OCI-LY7 (cell line): ENCODE results near the gene FAM174C. TPM values are rescaled to one million over a fixed set of nuclear protein-coding genes. Genes with fewer than 3 reads are reported as not detected.

ENCODE experiments used
- BruUV-seq: library from RNA; stranded (reverse); fragments of 400-500 nt; replicated peaks from 2 replicates; lab custom pipeline; 2021; lab: Mats Ljungman, UMichigan
- CTCF ChIA-PET: fragments of 300-600 bp; sonication (Branson Sonifier 250); formaldehyde crosslinking; loops from one replicate; lab custom pipeline; 2022; ENCODE audit warnings: antibody characterized with exemption; ENCODE audit not compliant: unreplicated experiment; lab: Charles Lee
- POLR2A ChIA-PET: fragments of 300-600 bp; sonication (Branson Sonifier 250); formaldehyde crosslinking; loops from one replicate; lab custom pipeline; 2022; ENCODE audit warnings: antibody characterized with exemption; lab: Charles Lee
- DNase-seq: peaks from one replicate; pipeline ENCODE4 v3.0.0-alpha.2; 2015; ENCODE audit warnings: low spot score
- H2AFZ ChIP-seq: fragments of 200-600 bp; sonication (generic), shearing (Covaris generic); 2 replicates; pipeline ENCODE4 v1.6.1; 2014; ENCODE audit warnings: mild to moderate bottlenecking, antibody characterized with exemption, low read length, moderate library complexity
- H3K27ac ChIP-seq: fragments of 200-600 bp; sonication (generic); 2 replicates; pipeline ENCODE4 v1.5.1; 2014; ENCODE audit warnings: mixed run types, low read depth, mild to moderate bottlenecking, moderate library complexity, low read length, inconsistent platforms; ENCODE audit not compliant: poor library complexity, severe bottlenecking
- H3K36me3 ChIP-seq: fragments of 200-600 bp; sonication (generic); 2 replicates; pipeline ENCODE4 v1.6.1; 2014; ENCODE audit warnings: mild to moderate bottlenecking, antibody characterized with exemption, low read length, moderate library complexity, mixed read lengths; ENCODE audit not compliant: insufficient read depth
- H3K4me1 ChIP-seq: fragments of 200-600 bp; sonication (generic); 2 replicates; pipeline ENCODE4 v1.5.1; 2014; ENCODE audit warnings: mild to moderate bottlenecking, low read length; ENCODE audit not compliant: insufficient read depth, poor library complexity, severe bottlenecking
- H3K4me2 ChIP-seq: fragments of 200-600 bp; sonication (generic); 2 replicates; pipeline ENCODE4 v1.6.1; 2014; ENCODE audit warnings: mild to moderate bottlenecking, low read length
- H3K4me3 ChIP-seq: fragments of 200-600 bp; sonication (generic); 2 replicates; pipeline ENCODE4 v1.5.1; 2014; ENCODE audit warnings: mild to moderate bottlenecking, low read depth, low read length; ENCODE audit not compliant: poor library complexity, severe bottlenecking
- H3K79me2 ChIP-seq: fragments of 200-600 bp; sonication (generic); 2 replicates; pipeline ENCODE4 v1.6.1; 2016; ENCODE audit warnings: low read depth, mild to moderate bottlenecking, low read length, moderate library complexity, mixed read lengths; ENCODE audit not compliant: insufficient read depth
- H3K9me2 ChIP-seq: fragments of 200-600 bp; sonication (generic); 2 replicates; pipeline ENCODE4 v1.6.1; 2016; ENCODE audit warnings: mild to moderate bottlenecking, low read length, mixed read lengths; ENCODE audit not compliant: insufficient read depth
- H3K9me3 ChIP-seq: fragments of 200-600 bp; sonication (generic); 2 replicates; pipeline ENCODE4 v1.6.1; 2014; ENCODE audit warnings: mild to moderate bottlenecking, mixed run types, low read length, mixed read lengths
- H4K20me1 ChIP-seq: fragments of 200-600 bp; sonication (generic); 2 replicates; pipeline ENCODE4 v1.6.1; 2014; ENCODE audit warnings: mild to moderate bottlenecking, antibody characterized with exemption, low read length, moderate library complexity, mixed read lengths; ENCODE audit not compliant: insufficient read depth
- CTCF ChIP-seq: fragments of 200-600 bp; sonication (generic); conservative IDR thresholded peaks from 2 replicates; pipeline ENCODE4 v1.5.1; 2014; ENCODE audit warnings: mild to moderate bottlenecking, antibody characterized with exemption, low read length, moderate library complexity, mixed read lengths
- EZH2phosphoT487 ChIP-seq: fragments of 200-600 bp; sonication (generic); IDR thresholded peaks from 2 replicates; pipeline ENCODE4 v1.6.1; 2018; ENCODE audit warnings: low read depth, borderline replicate concordance, mild to moderate bottlenecking, mixed run types, antibody characterized with exemption, low read length, moderate library complexity, mixed read lengths
- intact Hi-C: fragments of 100-400 bp; cut with micrococcal nuclease; formaldehyde crosslinking; loops from one replicate; pipeline ENCODE4 v1.10.0; 2022; ENCODE audit not compliant: unreplicated experiment
- total RNA-seq, 2 experiments: library from RNA; depleted of rRNA in 1 of 2; stranded (reverse); fragments of >200 nt in 1 of 2; shearing (Covaris generic) in 1 of 2; gene quantifications; 2 replicates each; pipeline ENCODE4 v1.2.3, GENCODE V29; 2014 to 2022

The FAM174C gene
- total RNA-seq, 2 experiments from 2014 or later, result 53.2 to 81.5 TPM

DNA sequence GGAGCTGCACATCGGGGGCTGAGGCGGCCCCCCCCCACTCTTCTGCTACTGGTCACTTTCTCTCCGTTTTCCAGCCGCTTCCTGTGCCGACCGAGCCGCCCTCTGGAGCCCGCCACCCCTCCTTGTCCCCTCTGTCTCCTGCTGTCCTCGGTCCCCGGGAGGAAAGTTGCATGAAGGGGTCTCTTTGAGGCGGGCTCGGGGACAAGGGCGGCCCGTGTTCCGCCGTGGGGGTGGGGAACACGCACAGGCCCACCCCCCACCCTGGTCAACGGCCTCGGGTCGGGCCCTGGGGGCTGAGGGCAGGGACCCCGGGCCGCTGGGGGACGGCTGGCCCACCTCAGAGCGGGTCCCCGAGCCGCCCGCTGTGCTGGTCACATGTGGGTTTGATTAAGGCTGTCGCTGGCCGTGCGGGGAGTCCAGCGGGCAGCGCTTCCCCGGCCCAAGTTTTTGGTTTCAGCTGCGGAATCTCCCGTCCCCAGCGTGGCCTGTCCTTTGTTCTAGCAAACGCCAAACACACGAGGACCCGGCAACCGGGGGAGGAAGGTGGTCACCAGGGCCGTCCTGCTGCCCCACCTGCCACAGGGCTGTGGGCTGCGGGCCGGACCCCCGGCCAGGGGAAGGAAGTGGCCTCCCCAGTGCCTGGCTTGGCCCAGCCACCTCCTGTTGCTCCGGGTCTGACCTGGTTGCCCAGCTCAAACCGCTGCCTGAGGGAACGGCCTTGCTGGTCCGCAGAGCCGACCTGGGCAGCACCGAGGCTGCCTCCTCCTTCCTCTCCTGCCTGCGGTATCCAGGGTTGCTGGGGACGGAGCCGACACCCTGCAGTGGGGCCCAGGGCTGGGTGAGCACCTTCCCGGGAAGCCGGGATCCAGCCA lies 12.3 kb downstream of the FAM174C start:
- CTCF ChIA-PET, result no interaction called here
- TF ChIP-seq CTCF, result no peak
- TF ChIP-seq EZH2phosphoT487, result no peak
- H3K9me3 ChIP-seq, result no peaks in the 10 kb centered on the region
- H3K79me2 ChIP-seq, result no peaks in the 10 kb centered on the region
- DNase-seq, result no peak
- no TSS peak for BruUV-seq
- no peaks in the 10 kb centered on the region for H4K20me1 ChIP-seq
- H3K27ac ChIP-seq, result no peak overlapping the region
- intact Hi-C loops, result no loop called here
- POLR2A ChIA-PET, result no interaction called here
- H3K4me3 ChIP-seq, result no peak overlapping the region
- H3K9me2 ChIP-seq, result no peaks in the 10 kb centered on the region
- no peaks in the 10 kb centered on the region for H3K36me3 ChIP-seq
- peaks cover 13% of the 10 kb centered on the region for H3K4me1 ChIP-seq
- H2AFZ ChIP-seq, result no peak overlapping the region
- H3K4me2 ChIP-seq, result no peak overlapping the region

DNA sequence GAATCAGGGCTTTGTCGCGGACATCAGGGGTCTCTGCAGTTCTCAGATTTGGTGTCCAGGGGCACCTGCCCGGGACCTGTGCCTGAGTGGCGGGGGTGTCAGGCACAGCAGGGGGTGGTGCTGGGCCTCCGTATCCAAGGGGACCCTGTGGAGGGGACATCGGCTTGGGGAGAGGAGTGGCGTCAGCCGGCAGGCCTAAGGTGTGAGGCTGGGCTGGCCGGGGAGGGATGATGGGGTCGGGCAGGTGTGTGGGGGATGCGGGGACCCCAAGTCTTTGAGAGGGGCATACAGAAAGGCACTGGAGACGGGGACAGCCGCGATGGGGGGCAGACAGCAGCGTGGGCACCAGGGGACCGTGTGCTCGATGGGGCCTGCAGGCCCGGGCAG lies 12.9 kb downstream of the FAM174C start:
- CTCF ChIA-PET, result no interaction called here
- POLR2A ChIA-PET, result no interaction called here

More for the DNA sequence above, 12.9 kb downstream of the FAM174C start:
- no peaks in the 10 kb centered on the region for H3K79me2 ChIP-seq
- no peaks in the 10 kb centered on the region for H3K9me3 ChIP-seq
- H2AFZ ChIP-seq, result no peak overlapping the region
- TF ChIP-seq EZH2phosphoT487 (no peak), CTCF (no peak)
- intact Hi-C loops, result no loop called here
- no TSS peak for BruUV-seq
- H3K36me3 ChIP-seq, result no peaks in the 10 kb centered on the region
- no peak overlapping the region for H3K4me3 ChIP-seq
- H3K27ac ChIP-seq, result no peak overlapping the region
- peaks cover 16% of the 10 kb centered on the region for H3K4me1 ChIP-seq
- no peak overlapping the region for H3K4me2 ChIP-seq
- no peak for DNase-seq
- H3K9me2 ChIP-seq, result no peaks in the 10 kb centered on the region
- no peaks in the 10 kb centered on the region for H4K20me1 ChIP-seq
